Fibroblast of peridontal ligament (primary cell): ENCODE measurements around the gene CCRL2.
"Not testable (repeated sequence)": the region's sequence is repeated elsewhere in the genome, so short reads cannot be mapped to it uniquely, and the experiment has no call there.

Experiments used
- DNase-seq: peaks from one replicate; pipeline ENCODE4 v3.0.0-alpha.2; 2010; ENCODE audit errors: extremely low read depth

Gene CCRL2

GRCh38 chr3:46380471-46381221 lies 26.4 kb upstream of the CCRL2 start:
- peak; percentile 52 for DNase-seq

GRCh38 chr3:46381625-46382024 lies 25.4 kb upstream of the CCRL2 start:
- no peak for DNase-seq

- DNase-seq, result no peak
These were observed 23.7 kb upstream of the CCRL2 start for GRCh38 chr3:46383211-46383950.

- DNase-seq, result no peak
These were observed 23.1 kb upstream of the CCRL2 start for GRCh38 chr3:46383951-46384330.

GRCh38 chr3:46386205-46386604 lies 20.9 kb upstream of the CCRL2 start:
- no peak for DNase-seq

GRCh38 chr3:46388847-46389246 lies 18.2 kb upstream of the CCRL2 start:
- not testable (repeated sequence) for DNase-seq

GRCh38 chr3:46389306-46389705 lies 17.8 kb upstream of the CCRL2 start:
- DNase-seq, result no peak

GRCh38 chr3:46391526-46391925 lies 15.5 kb upstream of the CCRL2 start:
- DNase-seq, result not testable (repeated sequence)

- no peak for DNase-seq
These were observed 14.0 kb upstream of the CCRL2 start for GRCh38 chr3:46393011-46393410.

- DNase-seq, result peak; percentile 12
These were observed 13.3 kb upstream of the CCRL2 start for GRCh38 chr3:46393554-46394434.

- DNase-seq, result no peak
These were observed 11.8 kb upstream of the CCRL2 start for GRCh38 chr3:46395210-46395661.

- no peak for DNase-seq
These were observed 11.1 kb upstream of the CCRL2 start for GRCh38 chr3:46395766-46396530.

GRCh38 chr3:46397111-46397510 lies 9.9 kb upstream of the CCRL2 start:
- no peak for DNase-seq

- no peak for DNase-seq
These were observed 8.7 kb upstream of the CCRL2 start for GRCh38 chr3:46398186-46398955.

- no peak for DNase-seq
These were observed 8.0 kb upstream of the CCRL2 start for GRCh38 chr3:46399098-46399497.

- DNase-seq, result no peak
These were observed 7.5 kb upstream of the CCRL2 start for GRCh38 chr3:46399557-46399956.

GRCh38 chr3:46400000-46400734 lies 6.9 kb upstream of the CCRL2 start:
- DNase-seq, result no peak

- DNase-seq, result no peak
These were observed 6.2 kb upstream of the CCRL2 start for GRCh38 chr3:46400846-46401245.

- DNase-seq, result no peak
These were observed 5.5 kb upstream of the CCRL2 start for GRCh38 chr3:46401579-46401978.

GRCh38 chr3:46402902-46403301 lies 4.2 kb upstream of the CCRL2 start:
- not testable (repeated sequence) for DNase-seq
